ENCODE results near the gene ARHGEF40. TPM values are rescaled to one million over a fixed set of nuclear protein-coding genes. Genes with fewer than 3 reads are reported as not detected.

Gene ARHGEF40
- total RNA-seq, 1 donor from 2014 or later: 28.5 TPM

DNA sequence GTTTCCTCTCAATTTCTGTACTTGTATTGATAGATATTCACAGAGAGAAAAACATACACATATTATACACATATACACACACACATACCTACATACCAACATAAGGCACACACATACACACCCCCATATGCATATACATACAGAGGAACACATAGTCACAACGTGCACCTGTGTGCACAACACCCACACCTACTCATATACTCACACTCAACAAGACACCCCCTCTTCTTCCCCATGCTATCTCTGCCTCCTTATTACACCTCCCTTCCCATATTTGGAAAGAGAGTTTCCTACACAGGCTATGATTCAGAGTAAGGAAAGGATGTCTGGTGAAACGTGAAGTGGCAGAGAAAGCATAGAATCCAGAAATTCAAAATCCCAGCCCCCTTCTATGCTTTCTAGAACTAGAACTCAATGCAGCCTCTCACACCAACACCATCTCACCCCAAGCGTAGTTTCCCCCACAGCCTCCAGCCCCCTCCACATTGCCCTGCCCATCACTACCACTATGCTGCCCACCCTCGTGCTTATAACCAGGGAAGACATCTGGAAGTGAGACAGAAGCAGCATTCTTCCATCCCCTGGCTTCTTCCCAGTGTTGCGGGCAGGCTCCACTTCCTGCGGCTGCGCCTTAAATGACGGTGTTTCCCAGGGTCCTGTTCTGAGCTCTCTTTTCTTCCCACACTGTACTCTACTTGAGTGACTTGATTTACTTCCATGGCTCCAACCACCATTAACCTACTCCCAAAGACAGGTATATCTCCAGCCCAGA is 10.1 kb upstream of the ARHGEF40 start:
- Histone ChIP-seq H3K27me3 (ENCODE audit: low read depth) (no peaks in the 10 kb centered on the region), H3K4me3 (no peak overlapping the region), H3K9me3 (no peaks in the 10 kb centered on the region), H3K27ac (no peak overlapping the region), H3K36me3 (no peaks in the 10 kb centered on the region), H3K4me1 (peaks cover 7% of the 10 kb centered on the region)
- TF ChIP-seq, protein P1, sequence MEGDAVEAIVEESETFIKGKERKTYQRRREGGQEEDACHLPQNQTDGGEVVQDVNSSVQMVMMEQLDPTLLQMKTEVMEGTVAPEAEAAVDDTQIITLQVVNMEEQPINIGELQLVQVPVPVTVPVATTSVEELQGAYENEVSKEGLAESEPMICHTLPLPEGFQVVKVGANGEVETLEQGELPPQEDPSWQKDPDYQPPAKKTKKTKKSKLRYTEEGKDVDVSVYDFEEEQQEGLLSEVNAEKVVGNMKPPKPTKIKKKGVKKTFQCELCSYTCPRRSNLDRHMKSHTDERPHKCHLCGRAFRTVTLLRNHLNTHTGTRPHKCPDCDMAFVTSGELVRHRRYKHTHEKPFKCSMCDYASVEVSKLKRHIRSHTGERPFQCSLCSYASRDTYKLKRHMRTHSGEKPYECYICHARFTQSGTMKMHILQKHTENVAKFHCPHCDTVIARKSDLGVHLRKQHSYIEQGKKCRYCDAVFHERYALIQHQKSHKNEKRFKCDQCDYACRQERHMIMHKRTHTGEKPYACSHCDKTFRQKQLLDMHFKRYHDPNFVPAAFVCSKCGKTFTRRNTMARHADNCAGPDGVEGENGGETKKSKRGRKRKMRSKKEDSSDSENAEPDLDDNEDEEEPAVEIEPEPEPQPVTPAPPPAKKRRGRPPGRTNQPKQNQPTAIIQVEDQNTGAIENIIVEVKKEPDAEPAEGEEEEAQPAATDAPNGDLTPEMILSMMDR (IDR thresholded peaks at IDR 0.05): no peak
- ATAC-seq (no peak), DNase-seq (no peak)
- intact Hi-C loops (cut with DNase I): no loop called here

DNA sequence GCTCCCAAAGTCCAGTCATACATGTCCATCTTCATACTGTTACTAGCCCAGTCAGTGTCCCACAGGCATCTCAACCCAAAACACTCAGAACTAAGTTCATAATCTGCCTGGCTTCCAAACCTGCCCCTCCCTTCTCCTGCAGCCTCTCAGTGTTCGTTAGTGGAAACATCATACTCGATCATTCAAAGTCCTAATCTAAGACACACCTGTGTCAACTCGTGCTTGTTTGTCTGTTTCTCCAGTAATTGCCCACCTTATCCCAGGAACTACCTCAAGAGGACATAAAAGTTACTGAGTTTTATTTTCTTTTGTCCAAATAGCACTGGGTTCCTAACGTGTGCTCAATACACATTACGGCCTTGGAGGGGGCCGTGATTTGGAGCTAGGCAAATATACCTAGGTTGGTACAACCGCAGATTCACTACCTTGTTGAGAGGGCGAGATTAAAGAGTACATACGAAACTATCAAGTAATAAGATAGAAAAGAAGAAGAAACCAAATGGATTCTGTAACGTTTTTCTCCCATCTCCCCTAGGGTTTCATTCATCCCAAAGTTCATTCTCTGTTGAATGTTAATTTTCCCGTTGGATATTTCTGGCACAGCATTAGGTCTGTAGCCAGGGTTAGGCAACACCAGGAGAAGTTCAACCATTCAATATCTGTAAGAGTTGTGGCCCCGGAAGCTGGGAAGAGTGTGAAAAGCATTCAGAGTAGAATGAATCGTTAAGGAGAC is 9.3 kb upstream of the ARHGEF40 start:
- DNase-seq (no peak), ATAC-seq (no peak)
- Histone ChIP-seq H3K27me3 (ENCODE audit: low read depth) (no peaks in the 10 kb centered on the region), H3K9me3 (no peaks in the 10 kb centered on the region), H3K27ac (no peak overlapping the region), H3K4me1 (peaks cover 7% of the 10 kb centered on the region), H3K36me3 (no peaks in the 10 kb centered on the region), H3K4me3 (no peak overlapping the region)
- intact Hi-C loops (cut with DNase I): no loop called here
- TF ChIP-seq, protein P1 (IDR thresholded peaks at IDR 0.05): no peak

DNA sequence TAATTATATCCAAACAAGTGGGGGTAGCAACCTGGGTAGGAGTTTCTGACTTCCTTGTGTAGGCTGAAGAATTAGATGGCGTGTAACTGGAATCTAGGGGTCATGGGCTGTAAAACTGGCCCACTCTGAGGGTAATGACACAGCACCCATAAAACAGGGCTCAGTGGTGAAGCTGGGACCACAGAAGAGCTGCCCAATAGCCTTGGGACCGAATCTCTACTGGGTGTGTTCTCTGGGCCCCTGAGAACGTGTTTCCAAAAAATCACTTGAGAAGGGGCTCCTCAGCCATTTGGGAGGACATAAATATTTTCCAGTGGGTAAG is 8.8 kb upstream of the ARHGEF40 start:
- no peak overlapping the region for H3K27ac ChIP-seq
- TF ChIP-seq, protein P1 (IDR thresholded peaks at IDR 0.05): no peak
- no peaks in the 10 kb centered on the region for H3K9me3 ChIP-seq
- no peak for ATAC-seq
- no peak for DNase-seq
- H3K36me3 ChIP-seq: no peaks in the 10 kb centered on the region
- no peaks in the 10 kb centered on the region for H3K27me3 ChIP-seq (ENCODE audit: low read depth)
- intact Hi-C loops (cut with DNase I): no loop called here
- no peak overlapping the region for H3K4me3 ChIP-seq
- peaks cover 6% of the 10 kb centered on the region for H3K4me1 ChIP-seq

DNA sequence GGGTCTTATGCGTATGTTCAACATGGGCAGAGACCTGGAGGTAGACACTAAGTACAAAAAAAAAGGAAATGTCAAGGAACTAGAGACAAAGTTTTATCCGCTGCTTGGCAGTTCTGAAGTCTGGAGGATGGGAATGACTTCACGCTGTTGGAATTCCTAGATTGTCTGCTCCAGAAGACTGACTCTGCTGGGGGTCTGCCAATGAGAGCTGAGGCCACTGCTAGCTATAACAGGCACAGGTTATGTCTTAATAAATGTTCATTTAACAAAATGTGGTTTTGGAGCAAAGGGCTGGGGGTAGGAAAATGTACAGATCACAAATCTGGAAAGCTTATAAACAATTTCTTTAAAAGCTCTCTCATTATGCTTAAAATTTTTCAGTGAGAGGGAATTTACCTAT is 6.6 kb upstream of the ARHGEF40 start:
- Histone ChIP-seq H3K27ac (no peak overlapping the region), H3K4me1 (peaks cover 1% of the 10 kb centered on the region), H3K27me3 (ENCODE audit: low read depth) (no peaks in the 10 kb centered on the region), H3K4me3 (no peak overlapping the region), H3K36me3 (no peaks in the 10 kb centered on the region), H3K9me3 (no peaks in the 10 kb centered on the region)
- ATAC-seq (no peak), DNase-seq (no peak)
- TF ChIP-seq, protein P1 (IDR thresholded peaks at IDR 0.05): no peak
- intact Hi-C loops (cut with DNase I): no loop called here

DNA sequence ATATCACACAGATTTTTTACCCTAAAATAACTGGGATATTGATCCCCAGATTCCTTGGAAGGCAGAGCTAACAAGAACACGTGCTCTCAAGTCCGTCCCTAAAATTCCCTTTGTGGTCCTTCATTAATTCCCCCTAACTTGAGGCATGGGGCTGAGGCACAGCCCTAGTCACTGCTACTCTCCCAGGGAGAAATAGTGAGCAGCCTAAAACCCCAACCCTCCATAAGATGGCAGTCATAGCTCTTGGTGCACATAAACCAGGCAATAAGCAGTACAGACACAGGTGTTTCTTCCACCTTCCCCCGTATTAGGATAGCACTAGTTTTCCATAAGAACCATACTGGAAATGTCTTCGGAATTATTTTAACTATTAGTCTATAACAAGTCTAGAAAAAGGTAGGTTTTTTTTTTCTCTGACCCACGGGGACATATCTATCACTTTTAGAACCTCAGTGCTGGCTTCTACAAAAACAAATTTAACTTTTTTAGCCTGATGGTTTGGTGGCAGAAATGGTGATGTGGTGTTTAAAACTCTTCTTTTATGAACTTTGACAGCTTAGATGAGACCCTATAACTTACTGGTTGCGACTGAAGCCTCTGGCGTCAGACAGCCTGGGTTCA is 3.1 kb upstream of the ARHGEF40 start:
- TF ChIP-seq, protein P1 (IDR thresholded peaks at IDR 0.05): no peak
- Histone ChIP-seq H3K4me1 (peaks cover 28% of the 10 kb centered on the region), H3K9me3 (no peaks in the 10 kb centered on the region), H3K27ac (no peak overlapping the region), H3K27me3 (ENCODE audit: low read depth) (peaks cover 4% of the 10 kb centered on the region), H3K4me3 (no peak overlapping the region), H3K36me3 (no peaks in the 10 kb centered on the region)
- no peak for ATAC-seq
- intact Hi-C loops (cut with DNase I): no loop called here
- no peak for DNase-seq
